Panc1 (cell line): ENCODE measurements around the gene C16orf74. TPM values are rescaled to one million over a fixed set of nuclear protein-coding genes. Genes with fewer than 3 reads are reported as not detected.

Source experiments
- ATAC-seq: fragments of 200-7000 bp; cut with Tn5 transposase; 2 replicates; pipeline ENCODE4 v1.9.1; 2020; ENCODE audit warnings: mild to moderate bottlenecking, moderate library complexity
- BruUV-seq: library from RNA; stranded (reverse); fragments of 400-500 nt; replicated peaks from 2 replicates; lab custom pipeline; 2021; lab: Mats Ljungman, UMichigan
- CTCF ChIA-PET: fragments of 300-600 bp; sonication (Branson Sonifier 250); formaldehyde crosslinking; loops from one replicate; lab custom pipeline; 2022; ENCODE audit warnings: antibody characterized with exemption; lab: Charles Lee
- POLR2A ChIA-PET: fragments of 300-600 bp; sonication (Branson Sonifier 250); formaldehyde crosslinking; loops from one replicate; lab custom pipeline; 2022; ENCODE audit warnings: antibody characterized with exemption; lab: Charles Lee
- DNase-seq: peaks from one replicate; pipeline ENCODE4 v3.0.0-alpha.2; 2010; ENCODE audit warnings: low read depth, low spot score
- H3K27ac ChIP-seq: 2 replicates; pipeline ENCODE4 v1.5.1; 2011; ENCODE audit warnings: mild to moderate bottlenecking, low read length, inconsistent platforms
- H3K27me3 ChIP-seq: fragments of 200-500 bp; sonication (Bioruptor generic); 2 replicates; pipeline ENCODE4 v1.6.0; 2014; ENCODE audit warnings: low read length, inconsistent platforms; ENCODE audit not compliant: control insufficient read depth, insufficient read depth
- H3K36me3 ChIP-seq: fragments of 200-500 bp; sonication (Bioruptor generic); 2 replicates; pipeline ENCODE4 v1.5.1; 2014; ENCODE audit warnings: inconsistent platforms, mild to moderate bottlenecking, low read length, moderate library complexity; ENCODE audit not compliant: control insufficient read depth, insufficient read depth
- H3K4me1 ChIP-seq: 2 replicates; pipeline ENCODE4 v1.5.1; 2011; ENCODE audit warnings: inconsistent platforms, mild to moderate bottlenecking, low read length, moderate library complexity; ENCODE audit not compliant: control insufficient read depth, insufficient read depth
- H3K4me3 ChIP-seq, 2 experiments: 2 replicates each; pipeline ENCODE4 v1.5.1; 2011 to 2012; ENCODE audit warnings: low read depth in 2 of 2, low read length in 2 of 2, mild to moderate bottlenecking in 2 of 2, inconsistent platforms in 1 of 2, moderate library complexity in 1 of 2
- H3K9me3 ChIP-seq: fragments of 200-500 bp; sonication (Bioruptor generic); 2 replicates; pipeline ENCODE4 v1.5.1; 2014; ENCODE audit warnings: low read depth, mild to moderate bottlenecking, inconsistent platforms, low read length, moderate library complexity; ENCODE audit not compliant: control insufficient read depth, insufficient read depth
- CTCF ChIP-seq: fragments of 450-650 bp; IDR thresholded peaks from 2 replicates; pipeline ENCODE4 v1.5.1; 2017; ENCODE audit warnings: mild to moderate bottlenecking
- POLR2AphosphoS5 ChIP-seq: IDR thresholded peaks from 2 replicates; pipeline ENCODE4 v1.6.1; 2012; ENCODE audit warnings: mild to moderate bottlenecking, low read depth, low read length, moderate library complexity
- REST ChIP-seq, 2 experiments: IDR thresholded peaks; 2 replicates each; pipeline ENCODE4 v1.6.1; 2011 to 2012; ENCODE audit warnings: low read depth in 2 of 2, control low read depth in 1 of 2, low read length in 1 of 2, mild to moderate bottlenecking in 1 of 2, moderate library complexity in 1 of 2; ENCODE audit not compliant: insufficient read depth in 1 of 2
- SIN3A ChIP-seq: IDR thresholded peaks from 2 replicates; pipeline ENCODE4 v1.6.1; 2012; ENCODE audit warnings: low read depth, mild to moderate bottlenecking, low read length, moderate library complexity, borderline replicate concordance; ENCODE audit not compliant: insufficient read depth
- TCF7L2 ChIP-seq: IDR thresholded peaks from 2 replicates; pipeline ENCODE4 v1.6.1; 2011; ENCODE audit warnings: mild to moderate bottlenecking, low read depth, low read length, inconsistent platforms
- in situ Hi-C: cut with HindIII; loops from 2 replicates; pipeline ENCODE4 v1.10.0; 2016; ENCODE audit warnings: low sequenced_read_pairs, low pct_unique_long_range_greater_than_20kb
- intact Hi-C: fragments of 100-400 bp; cut with micrococcal nuclease; formaldehyde crosslinking; loops from one replicate; pipeline ENCODE4 v1.10.0; 2022; ENCODE audit not compliant: unreplicated experiment
- total RNA-seq: library from RNA; stranded (reverse); gene quantifications from one replicate; pipeline ENCODE4 v1.2.1, GENCODE V29; 2021; ENCODE audit not compliant: unreplicated experiment

The C16orf74 gene
- total RNA-seq, 1 experiment from 2014 or later: 1.5 TPM

GRCh38 chr16:85799497-85800320, 48.8 kb upstream of the C16orf74 start, which contains the start of the genes COX4I1 and EMC8:
Gene COX4I1 (plus strand): TSS chr16:85799695. CDS start chr16:85801206, 1,511 bp downstream.
Gene EMC8 (minus strand): TSS chr16:85799544. CDS start chr16:85799295, 249 bp downstream.
- DNase-seq: peak; percentile 33
- Histone ChIP-seq H3K27ac (peak within 1 kb of the TSS; percentile 88), H3K9me3 (no peaks in the 10 kb centered on the region), H3K36me3 (peaks cover 31% of the 10 kb centered on the region), H3K4me1 (no peaks in the 10 kb centered on the region), H3K27me3 (no peaks in the 10 kb centered on the region), H3K4me3 (peak within 1 kb of the TSS; percentile 95 to 98)
- in situ Hi-C loops: no loop called here
- ATAC-seq: peak; percentile 97
- no peak for TF ChIP-seq REST (IDR thresholded peaks at IDR 0.05; ENCODE audit: insufficient read depth in 1 of 2, low read depth in 2 of 2, low read length in 1 of 2)
- TF ChIP-seq CTCF: no peak
- 0 out of 2 replicates have a peak, but pooled peaks have one; percentile 66 for TF ChIP-seq SIN3A
- peak; percentile 82 for TF ChIP-seq POLR2AphosphoS5
- intact Hi-C loops: no loop called here
- BruUV-seq: no TSS peak
- CTCF ChIA-PET: no interaction called here
- POLR2A ChIA-PET: no interaction called here

- Histone ChIP-seq H3K4me3 (peak overlapping the region; percentile 95 to 98), H3K27ac (peak overlapping the region; percentile 88), H3K9me3 (no peaks in the 10 kb centered on the region), H3K27me3 (no peaks in the 10 kb centered on the region), H3K36me3 (peaks cover 28% of the 10 kb centered on the region), H3K4me1 (no peaks in the 10 kb centered on the region)
- ChIA-PET CTCF (no interaction called here), POLR2A (no interaction called here)
- ATAC-seq (peak; percentile 67), DNase-seq (no peak)
- BruUV-seq: no TSS peak
- TF ChIP-seq SIN3A: no peak
- TF ChIP-seq TCF7L2: no peak
- no peak for TF ChIP-seq REST (IDR thresholded peaks at IDR 0.05; ENCODE audit: insufficient read depth in 1 of 2, low read depth in 2 of 2, low read length in 1 of 2)
- TF ChIP-seq POLR2AphosphoS5: no peak
- no peak for TF ChIP-seq CTCF
- in situ Hi-C loops (no loop called here), intact Hi-C loops (no loop called here)
Measured at GRCh38 chr16:85798901-85799496, 48.1 kb upstream of the C16orf74 start.
